HUES6 (cell line): ENCODE results near the gene ALKAL2.
A peak's percentile ranks its signal among the peaks of the same experiment; 100 is the strongest.
"Not testable (repeated sequence)": the region's sequence is repeated elsewhere in the genome, so short reads cannot be mapped to it uniquely, and the experiment has no call there.

Experiments
- H3K27ac ChIP-seq: 2 replicates; pipeline ENCODE4 v1.7.0; 2013; ENCODE audit warnings: low read depth, mild to moderate bottlenecking, low read length, inconsistent platforms
- H3K27me3 ChIP-seq: 2 replicates; pipeline ENCODE4 v1.6.1; 2013; ENCODE audit warnings: low read length; ENCODE audit not compliant: control insufficient read depth, insufficient read depth
- H3K36me3 ChIP-seq: 2 replicates; pipeline ENCODE4 v1.6.1; 2013; ENCODE audit warnings: low read length; ENCODE audit not compliant: control insufficient read depth, insufficient read depth
- H3K4me1 ChIP-seq: 2 replicates; pipeline ENCODE4 v1.6.1; 2013; ENCODE audit warnings: low read length; ENCODE audit not compliant: control insufficient read depth, insufficient read depth
- H3K4me3 ChIP-seq: 2 replicates; pipeline ENCODE4 v1.5.1; 2013; ENCODE audit warnings: low read depth, low read length
- H3K9ac ChIP-seq: one replicate; pipeline ENCODE4 v1.6.1; 2013; ENCODE audit warnings: mild to moderate bottlenecking, low read length
- H3K9me3 ChIP-seq: 2 replicates; pipeline ENCODE4 v1.6.1; 2013; ENCODE audit warnings: low read depth, low read length; ENCODE audit not compliant: control insufficient read depth, insufficient read depth

The ALKAL2 gene

DNA sequence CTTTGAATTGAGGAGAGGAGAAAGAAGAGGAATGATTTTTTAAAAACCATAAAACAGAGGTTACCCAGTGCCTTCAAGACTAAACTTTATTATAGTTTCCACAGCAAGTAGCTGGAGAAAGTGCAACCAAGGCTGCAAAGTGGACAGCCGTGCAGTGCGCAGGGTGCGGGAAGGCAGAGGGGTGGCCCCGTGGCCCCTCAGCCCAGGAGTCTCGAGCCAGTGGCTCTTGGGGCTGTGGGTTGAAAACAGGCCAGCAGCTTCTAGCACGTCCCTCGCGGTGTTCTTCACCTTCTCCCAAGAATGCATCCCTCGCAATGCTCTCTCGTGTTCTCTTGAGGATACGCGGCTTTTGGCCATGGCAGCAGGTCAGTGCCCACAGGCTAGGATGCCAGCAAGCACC lies 28.5 kb upstream of the ALKAL2 start:
- no peaks in the 10 kb centered on the region for H3K36me3 ChIP-seq
- H3K27me3 ChIP-seq, result no peaks in the 10 kb centered on the region
- no peaks in the 10 kb centered on the region for H3K9me3 ChIP-seq
- peaks cover 14% of the 10 kb centered on the region for H3K4me1 ChIP-seq
- H3K9ac ChIP-seq, result no peak overlapping the region
- no peak overlapping the region for H3K27ac ChIP-seq
- no peak overlapping the region for H3K4me3 ChIP-seq

DNA sequence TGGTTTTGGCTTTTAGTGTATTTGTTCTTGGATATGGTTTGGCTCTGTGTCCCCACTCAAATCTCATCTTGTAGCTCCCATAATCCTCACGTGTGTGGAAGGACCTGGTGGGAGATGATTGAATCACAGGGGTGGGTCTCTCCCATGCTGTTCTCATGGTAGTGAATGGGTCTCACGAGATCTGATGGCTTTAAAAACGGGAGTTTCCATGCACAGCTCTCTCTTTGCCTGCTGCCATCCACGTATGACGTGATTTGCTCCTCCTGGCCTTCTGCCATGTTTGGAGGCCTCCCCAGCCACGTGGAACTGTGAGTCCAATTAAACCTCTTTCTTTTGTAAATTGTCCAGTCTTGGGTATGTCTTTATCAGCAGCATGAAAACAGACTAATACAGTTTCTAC lies 28.0 kb upstream of the ALKAL2 start:
- not testable (repeated sequence) for H3K36me3 ChIP-seq, H3K27me3 ChIP-seq, H3K9ac ChIP-seq, H3K9me3 ChIP-seq, H3K27ac ChIP-seq, H3K4me3 ChIP-seq
- peaks cover 14% of the 10 kb centered on the region for H3K4me1 ChIP-seq

DNA sequence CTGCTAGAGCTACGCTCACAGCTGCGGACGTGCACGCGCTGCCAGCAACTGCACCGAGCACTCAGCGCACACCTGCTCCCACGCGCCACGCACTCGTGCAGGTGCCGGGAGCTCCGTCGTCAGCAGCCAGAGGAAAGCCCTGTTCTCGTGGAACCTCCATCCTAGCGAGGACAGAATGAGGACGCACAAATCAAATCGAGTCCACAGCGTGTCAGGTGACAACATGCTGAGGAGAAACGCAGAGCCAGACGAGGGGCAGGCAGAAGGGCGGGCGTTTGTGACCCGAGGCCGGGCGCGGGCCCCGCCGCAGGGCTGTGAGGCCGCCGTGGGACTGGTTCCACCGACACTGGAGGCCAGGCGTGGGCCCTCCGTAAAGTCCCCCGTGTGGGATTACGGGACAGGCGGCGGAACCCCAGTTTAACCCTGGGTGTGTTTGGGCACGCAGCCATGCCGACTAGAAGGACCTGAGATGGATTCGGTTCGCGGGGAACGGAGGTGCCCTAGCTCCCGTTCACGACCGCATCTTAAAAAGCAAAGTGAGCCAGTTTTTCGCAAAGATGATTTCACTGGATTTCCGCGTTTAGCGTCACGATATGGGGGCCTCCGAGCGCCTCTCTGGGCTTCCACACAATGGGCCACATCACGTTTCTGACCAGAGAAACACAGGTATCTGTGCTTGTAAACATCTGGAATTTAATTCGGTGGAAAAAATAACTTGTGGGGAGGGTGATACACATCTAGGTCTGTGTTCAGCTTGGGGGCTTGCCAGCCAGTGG lies 26.9 kb upstream of the ALKAL2 start:
- Histone ChIP-seq H3K4me3 (no peak overlapping the region), H3K36me3 (no peaks in the 10 kb centered on the region), H3K9ac (no peak overlapping the region), H3K27ac (no peak overlapping the region), H3K27me3 (no peaks in the 10 kb centered on the region), H3K4me1 (peaks cover 20% of the 10 kb centered on the region), H3K9me3 (no peaks in the 10 kb centered on the region)

DNA sequence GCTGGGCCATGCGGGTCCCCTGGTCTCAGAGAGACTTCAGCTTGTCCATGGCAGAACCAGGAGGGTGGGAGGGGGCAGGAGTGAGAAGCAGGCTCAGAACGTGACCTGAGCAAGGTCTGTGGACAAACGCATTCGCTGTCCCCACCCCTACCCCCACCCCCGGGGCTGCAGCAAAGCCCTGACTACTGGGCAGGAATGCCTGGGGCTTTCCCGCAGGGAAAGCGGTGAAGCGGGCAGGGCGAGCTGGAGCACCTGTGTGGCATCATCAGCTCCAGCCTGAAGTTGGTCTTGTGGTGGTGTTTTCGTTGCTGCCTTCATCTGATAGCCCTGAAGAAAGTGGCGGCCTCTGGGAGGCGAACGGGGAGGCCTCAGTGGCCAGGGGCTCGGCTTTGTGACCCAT lies 26.1 kb upstream of the ALKAL2 start:
- Histone ChIP-seq H3K27me3 (no peaks in the 10 kb centered on the region), H3K4me3 (no peak overlapping the region), H3K4me1 (peaks cover 28% of the 10 kb centered on the region), H3K36me3 (no peaks in the 10 kb centered on the region), H3K9ac (no peak overlapping the region), H3K9me3 (no peaks in the 10 kb centered on the region), H3K27ac (no peak overlapping the region)

DNA sequence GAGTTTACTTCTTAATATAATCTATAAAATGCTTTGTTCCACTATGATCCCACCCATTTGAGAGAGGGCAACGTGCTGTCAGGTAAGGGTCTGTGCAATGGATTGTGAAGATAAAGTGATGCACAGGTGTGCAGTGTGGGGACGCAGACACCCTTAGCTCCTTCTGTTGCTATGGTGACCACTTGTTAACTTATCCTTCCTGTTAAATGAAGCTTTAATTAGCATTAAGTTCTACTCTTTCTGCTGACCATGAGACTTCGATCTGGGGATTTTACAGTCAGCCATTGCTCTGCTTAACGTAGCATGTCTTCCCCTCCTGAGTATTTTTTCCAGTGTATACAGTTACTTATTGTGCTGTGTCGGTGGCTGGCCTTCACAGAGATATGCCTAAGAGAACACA lies 23.1 kb upstream of the ALKAL2 start:
- Histone ChIP-seq H3K9ac (no peak overlapping the region), H3K4me3 (no peak overlapping the region), H3K9me3 (no peaks in the 10 kb centered on the region), H3K27me3 (no peaks in the 10 kb centered on the region), H3K4me1 (peaks cover 17% of the 10 kb centered on the region), H3K36me3 (no peaks in the 10 kb centered on the region), H3K27ac (no peak overlapping the region)

DNA sequence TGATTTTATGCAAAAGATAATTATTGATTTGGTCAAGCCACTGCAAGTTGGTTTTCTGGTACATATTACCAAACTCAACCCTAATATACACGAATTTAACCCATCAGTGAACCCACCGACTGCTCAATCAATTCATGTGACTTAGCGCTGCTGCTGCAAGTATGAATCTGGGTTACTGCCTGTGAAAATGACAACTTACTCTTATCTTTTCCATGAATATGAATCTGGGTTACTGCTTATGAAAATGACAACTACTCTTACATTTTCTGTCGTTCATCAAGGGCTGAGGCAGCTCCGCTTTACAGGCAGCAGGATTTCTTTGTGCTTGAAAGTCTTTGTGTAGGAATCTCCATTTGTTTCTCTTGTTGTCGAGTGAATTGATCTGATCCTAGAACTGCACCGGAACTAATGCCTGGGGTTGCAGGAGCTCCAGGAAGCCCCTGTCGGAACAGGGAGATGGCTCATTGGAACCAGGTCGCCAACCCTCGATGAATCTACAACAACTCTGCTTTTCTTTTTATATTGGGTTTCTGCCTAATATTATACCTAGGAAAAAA lies 22.1 kb upstream of the ALKAL2 start:
- Histone ChIP-seq H3K4me3 (no peak overlapping the region), H3K9me3 (no peaks in the 10 kb centered on the region), H3K9ac (peak overlapping the region; percentile 63), H3K27ac (peak overlapping the region; percentile 1; the same call in 1 of the 2 replicates), H3K27me3 (no peaks in the 10 kb centered on the region), H3K36me3 (no peaks in the 10 kb centered on the region), H3K4me1 (peaks cover 17% of the 10 kb centered on the region)

DNA sequence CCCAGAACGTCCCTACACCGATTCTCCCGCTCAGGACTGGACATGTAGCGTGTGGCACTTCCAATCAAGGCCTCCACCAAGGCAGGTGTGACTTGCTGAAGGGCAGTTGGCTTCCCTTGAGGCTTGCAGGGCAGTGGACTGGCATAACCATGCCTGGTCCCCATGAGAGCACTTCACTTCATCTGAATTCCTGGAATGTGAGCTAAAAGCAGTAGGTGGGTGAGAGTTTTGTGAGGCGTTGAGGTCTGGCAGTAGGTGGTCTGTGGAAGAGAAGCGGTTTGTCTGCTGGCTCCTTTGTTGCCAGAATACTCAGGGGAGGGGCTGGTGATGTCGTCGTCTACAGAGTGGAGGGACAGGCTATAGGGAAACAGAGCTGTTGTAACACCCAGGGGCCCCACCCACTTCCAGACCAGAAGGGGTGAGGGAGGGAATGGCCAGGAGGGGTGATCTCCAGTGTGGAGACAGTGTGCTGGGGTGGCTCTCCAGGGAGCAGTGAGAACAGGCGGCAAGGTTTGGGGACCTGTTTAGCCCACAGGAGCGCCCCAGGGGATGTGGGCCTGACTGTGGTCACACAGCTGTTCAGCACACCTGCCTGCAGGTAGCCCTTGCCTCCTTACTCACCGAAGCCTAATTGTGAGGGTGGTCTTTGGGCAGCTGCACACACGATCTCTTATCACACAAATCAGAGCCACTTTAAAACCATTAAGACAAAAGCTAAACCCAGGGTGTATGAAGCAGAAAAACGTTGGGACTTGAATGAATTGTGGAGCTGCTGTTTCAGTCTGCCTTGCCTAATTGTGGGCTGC lies 21.5 kb upstream of the ALKAL2 start:
- Histone ChIP-seq H3K27ac (peak overlapping the region; percentile 1; the same call in 1 of the 2 replicates), H3K9ac (peak overlapping the region; percentile 63), H3K9me3 (no peaks in the 10 kb centered on the region), H3K36me3 (no peaks in the 10 kb centered on the region), H3K4me3 (no peak overlapping the region), H3K4me1 (peaks cover 17% of the 10 kb centered on the region), H3K27me3 (no peaks in the 10 kb centered on the region)

DNA sequence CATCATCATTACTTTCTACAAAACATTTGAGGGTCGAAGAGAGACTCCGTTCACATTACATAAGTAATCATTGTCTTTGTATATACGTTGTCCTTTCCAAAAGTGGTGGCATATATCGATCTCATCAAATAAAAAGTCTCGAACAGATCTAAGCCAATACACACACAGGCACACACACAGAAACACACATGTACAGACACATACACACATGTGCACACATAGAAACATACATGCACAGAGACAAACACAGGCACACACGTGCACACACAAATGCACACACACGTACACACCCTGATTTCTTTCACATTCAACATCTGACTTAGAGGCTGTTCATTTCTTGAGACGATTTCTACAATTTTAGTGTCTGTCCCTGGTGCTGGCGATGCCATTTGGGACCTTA lies 17.5 kb upstream of the ALKAL2 start:
- Histone ChIP-seq H3K4me1 (peaks cover 16% of the 10 kb centered on the region), H3K27ac (no peak overlapping the region), H3K36me3 (no peaks in the 10 kb centered on the region), H3K9ac (no peak overlapping the region), H3K9me3 (peaks cover 6% of the 10 kb centered on the region; the same call in 1 of the 2 replicates), H3K4me3 (no peak overlapping the region), H3K27me3 (no peaks in the 10 kb centered on the region)

DNA sequence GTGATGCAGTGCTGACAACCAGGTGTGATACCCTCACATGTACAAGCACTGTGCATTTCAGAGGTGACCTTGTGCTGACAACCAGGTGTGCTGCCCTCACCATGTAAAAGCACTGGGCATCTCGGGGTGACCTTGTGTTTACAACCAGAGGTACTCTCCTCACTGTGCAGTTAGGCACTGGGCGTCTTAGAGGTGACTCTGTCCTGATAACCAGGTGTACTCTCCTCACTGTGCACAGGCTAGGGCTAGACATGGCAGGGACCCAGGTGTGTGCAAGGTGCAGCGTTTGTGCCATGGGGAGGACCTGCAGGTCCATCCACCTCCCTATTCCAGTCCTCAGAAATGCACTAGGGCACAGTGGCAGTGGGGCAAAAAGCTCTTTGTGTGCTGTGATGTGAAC lies 8.5 kb upstream of the ALKAL2 start:
- Histone ChIP-seq H3K27me3 (peaks cover 29% of the 10 kb centered on the region; the same call in 1 of the 2 replicates), H3K9me3 (no peaks in the 10 kb centered on the region; the same call in 1 of the 2 replicates), H3K27ac (no peak overlapping the region), H3K4me3 (no peak overlapping the region), H3K36me3 (no peaks in the 10 kb centered on the region), H3K9ac (no peak overlapping the region), H3K4me1 (no peaks in the 10 kb centered on the region)

DNA sequence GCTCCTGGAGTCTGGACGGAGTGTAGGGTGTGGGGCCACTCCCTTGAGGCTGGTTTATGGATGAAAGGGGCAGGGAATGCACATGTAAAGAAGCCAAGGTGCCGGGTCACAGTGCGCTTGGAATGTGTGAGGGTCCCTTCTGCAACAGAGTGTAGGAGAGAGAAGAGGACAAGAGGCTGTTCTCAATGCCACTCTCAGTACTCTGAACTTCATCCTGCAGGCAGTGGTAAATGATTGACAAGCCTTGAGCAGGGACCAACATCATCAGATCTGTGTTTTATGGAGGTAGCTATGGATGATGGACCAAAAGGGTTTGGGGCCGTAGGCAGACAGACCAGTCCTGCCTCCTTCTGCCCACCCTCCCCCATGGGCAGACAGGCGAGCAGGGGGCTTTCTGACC lies 7.2 kb upstream of the ALKAL2 start:
- no peaks in the 10 kb centered on the region for H3K36me3 ChIP-seq
- H3K9ac ChIP-seq, result no peak overlapping the region
- H3K27ac ChIP-seq, result no peak overlapping the region
- H3K4me3 ChIP-seq, result no peak overlapping the region
- no peaks in the 10 kb centered on the region; the same call in 1 of the 2 replicates for H3K9me3 ChIP-seq
- H3K4me1 ChIP-seq, result no peaks in the 10 kb centered on the region
- H3K27me3 ChIP-seq, result peaks cover 41% of the 10 kb centered on the region
